GM19324 (cell line): ENCODE measurements around the gene HDAC5.

Experiments used
- ATAC-seq: cut with Tn5 transposase; IDR thresholded peaks from one replicate; pipeline ENCODE4 v1.9.1; 2021; ENCODE audit warnings: mild to moderate bottlenecking, moderate library complexity; ENCODE audit not compliant: unreplicated experiment, low FRiP score

The HDAC5 gene

DNA sequence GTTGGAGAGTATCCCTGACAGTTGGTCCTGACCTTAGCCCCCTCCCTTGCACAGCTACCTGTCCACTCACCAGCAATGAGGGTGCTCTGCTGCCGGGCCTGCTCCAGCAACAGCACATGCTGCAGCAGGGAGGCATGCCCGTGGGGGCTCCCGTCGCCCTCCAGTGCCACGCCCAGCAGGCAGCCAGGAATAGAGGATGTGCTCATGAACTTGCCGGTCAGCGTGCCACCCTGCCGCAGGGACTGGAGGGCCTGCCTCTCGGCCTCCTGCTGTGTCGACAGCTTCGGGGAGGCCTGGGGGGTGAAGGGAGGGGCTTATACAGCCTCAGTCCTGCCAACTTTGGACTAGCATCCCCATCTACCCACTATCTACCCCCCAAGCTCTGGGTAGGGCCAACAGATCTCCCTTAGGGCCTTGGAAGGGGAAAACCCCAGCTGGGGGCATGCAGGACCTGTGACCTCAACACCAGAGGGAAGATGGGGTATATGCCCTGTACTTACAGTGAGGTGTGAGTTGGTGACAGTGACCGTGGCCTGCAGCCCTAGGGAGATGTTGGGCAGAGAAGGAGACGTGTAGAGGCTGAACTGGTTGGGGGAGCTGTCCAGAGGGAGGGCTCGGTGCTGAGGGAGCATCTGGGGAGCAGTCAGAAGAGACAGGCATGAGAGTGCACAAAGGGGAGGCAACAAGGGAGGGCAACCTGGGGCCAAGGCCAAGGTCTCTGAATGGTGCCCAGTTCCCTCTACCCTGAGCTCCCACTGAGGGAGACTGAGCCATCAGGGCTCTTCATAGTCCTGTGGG, 32.0 kb downstream of the HDAC5 start:
- no peak for ATAC-seq

DNA sequence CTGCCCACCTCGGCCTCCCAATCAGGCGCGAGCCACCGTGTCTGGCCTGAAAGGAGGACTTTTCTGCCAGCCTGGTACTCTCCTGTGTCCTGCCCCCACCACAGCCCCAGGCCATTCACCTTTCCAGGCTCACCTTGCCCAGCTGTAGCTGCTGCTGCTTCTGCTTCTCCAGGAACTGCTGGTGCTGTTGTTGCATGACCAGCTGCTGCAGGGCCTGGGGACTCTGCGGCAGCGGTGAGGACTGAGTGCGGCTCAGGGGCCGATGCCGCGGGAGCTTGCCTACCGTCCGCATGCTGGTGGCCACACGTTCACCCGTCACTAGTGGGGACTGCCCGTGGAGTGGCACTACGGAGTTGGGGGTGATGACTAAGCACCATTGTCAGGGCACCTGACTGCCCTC, 35.2 kb downstream of the HDAC5 start:
- no peak for ATAC-seq

DNA sequence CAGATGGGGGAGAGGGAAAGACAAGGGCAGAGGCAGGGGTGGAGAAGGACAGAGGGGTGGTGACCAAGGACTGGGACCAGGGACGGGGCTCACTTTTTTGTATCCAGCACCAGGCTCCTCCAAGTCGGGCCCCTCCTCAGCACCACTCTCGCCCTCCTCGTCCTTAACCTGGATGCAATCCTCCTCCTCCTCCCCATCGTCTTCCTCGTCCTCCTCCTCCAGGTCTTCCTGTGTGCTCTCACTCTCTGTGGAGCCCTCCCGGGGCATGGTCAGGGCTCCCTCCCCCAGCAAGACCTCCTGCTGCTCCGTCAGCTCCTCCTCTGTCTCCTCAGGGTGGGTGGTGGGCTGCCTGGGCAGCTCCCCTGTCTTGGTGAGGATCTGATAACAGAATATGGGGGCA, 36.1 kb downstream of the HDAC5 start:
- ATAC-seq: no peak

DNA sequence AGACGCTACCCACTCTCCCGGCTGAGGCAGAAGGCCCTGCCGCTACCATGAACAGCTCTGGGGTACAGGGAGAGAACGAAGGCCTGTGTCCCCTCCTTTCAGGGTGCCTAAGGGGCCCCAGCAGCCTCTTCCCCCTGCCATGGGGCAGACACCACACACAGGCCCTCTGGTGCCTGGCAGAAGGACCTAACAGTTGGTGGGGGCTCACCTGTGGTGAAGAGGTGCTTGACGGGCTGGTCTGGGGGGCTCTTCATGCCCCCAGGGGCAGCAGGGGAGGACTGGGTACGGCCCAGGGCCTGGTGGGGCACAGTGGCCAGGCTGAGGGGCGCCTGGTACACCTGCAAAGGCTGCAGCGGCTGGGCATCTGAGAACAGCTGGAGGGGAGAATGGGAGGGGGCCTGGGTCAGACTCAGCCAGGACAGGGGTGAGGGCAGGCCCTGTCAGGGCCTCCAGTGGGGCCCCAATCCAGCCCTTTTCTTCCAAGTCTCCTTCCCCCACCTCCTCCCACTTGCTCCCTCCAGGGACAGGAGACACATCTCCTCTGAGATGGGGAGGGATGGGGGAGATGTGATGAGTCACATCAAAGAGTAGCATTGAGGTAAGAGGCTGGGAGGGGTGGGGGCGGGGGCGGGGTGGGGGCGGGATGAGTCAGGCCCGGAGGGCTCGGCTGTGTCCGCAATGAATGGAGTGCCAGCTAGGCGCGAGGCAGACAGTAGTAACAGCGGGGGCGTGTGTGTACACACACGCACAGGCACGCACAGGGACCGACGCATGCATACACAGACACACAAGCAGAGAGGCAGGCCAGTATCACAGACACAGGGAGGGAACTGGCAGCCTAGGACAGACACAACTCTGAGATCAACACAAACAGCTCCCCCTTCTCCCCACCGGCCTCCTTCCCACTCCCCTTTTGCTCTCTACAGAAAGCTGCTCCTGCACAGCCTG, 36.8 kb downstream of the HDAC5 start:
- ATAC-seq: no peak

DNA sequence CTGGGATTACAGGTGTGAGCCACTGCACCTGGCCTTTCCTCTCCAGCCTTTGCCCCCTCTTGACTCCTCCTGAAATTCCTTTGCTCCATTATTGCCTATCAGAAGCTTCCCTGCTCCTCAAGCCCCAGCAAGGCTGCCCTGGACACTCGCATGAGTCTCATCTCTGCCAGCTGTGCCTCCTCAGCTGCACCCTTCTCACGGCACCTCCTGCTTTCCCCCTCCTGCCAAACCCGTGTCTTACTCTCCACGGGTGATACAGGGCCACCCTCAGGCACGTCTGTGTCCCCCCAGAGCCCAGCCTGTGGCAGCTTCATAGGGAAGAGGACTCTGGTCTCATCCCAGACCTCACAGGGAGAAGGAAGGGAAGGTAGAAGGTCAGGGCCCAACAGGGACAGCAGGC, 37.5 kb downstream of the HDAC5 start:
- ATAC-seq: no peak

DNA sequence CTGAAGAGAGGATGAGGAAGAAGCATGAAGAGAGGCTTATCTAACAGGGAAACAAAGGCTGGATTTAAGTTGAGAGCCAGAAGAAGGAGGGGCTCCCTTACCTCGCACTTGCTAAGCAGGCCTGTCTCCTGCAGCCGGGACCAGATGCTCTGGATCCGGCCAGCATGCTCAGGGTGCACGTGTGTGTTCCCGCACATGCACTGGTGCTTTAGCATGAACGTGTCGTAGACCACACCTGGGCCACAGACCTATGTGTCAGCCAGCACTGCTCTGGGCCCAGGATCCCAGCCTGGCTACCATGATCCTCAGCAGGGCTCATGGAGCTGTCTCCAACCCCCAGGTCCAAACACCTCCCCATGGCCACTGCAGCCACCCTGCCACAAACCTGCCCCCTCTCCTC, 38.5 kb downstream of the HDAC5 start:
- ATAC-seq: no peak

DNA sequence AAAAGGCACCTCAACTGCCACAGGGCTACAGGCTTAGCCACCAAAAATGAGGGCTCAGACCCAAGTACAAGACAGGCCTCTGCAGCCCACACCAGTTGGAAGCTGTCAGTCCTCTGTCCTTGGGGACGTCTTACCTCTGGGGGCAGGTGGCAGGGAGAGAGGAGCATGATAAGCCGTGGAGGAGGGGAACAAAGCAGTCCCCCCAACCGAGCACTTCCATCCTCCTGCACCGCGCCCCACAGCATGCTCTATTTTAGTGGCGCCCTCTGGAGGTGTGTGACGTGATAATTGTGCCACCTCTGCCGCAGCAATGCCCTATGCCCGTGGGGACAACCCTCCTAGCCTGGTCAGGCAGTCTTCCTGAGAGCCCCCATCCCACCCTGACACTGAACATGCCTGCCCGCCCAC, 39.3 kb downstream of the HDAC5 start:
- no peak for ATAC-seq

DNA sequence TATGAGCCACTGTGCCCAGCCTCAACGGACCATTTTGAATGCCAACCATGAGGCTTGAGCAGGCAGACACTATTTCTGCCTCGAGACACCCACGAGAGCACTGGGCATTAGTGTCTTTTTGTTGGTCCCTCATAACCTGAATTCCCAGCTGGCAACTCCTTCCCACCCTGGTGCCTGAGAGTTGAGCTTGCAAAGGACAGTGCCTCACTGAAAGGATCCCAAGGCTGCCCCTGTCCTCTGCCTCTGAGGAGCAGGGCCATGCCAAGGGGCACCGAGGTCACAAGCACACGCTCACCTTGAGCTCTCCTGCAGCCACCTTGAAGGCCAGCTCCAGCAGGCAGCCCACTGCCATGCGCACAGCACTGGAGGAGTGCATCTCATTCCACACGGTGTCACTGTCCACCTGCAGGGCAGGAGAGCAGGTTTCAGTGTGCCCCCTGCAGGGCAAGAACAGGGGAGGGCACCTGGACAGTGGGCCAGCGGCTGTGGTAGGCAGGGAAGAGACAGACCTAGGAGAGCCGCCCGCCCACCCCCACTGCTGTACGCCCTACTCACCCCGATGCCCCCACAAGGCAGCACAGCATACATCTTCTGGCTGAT, 40.1 kb downstream of the HDAC5 start:
- no peak for ATAC-seq

DNA sequence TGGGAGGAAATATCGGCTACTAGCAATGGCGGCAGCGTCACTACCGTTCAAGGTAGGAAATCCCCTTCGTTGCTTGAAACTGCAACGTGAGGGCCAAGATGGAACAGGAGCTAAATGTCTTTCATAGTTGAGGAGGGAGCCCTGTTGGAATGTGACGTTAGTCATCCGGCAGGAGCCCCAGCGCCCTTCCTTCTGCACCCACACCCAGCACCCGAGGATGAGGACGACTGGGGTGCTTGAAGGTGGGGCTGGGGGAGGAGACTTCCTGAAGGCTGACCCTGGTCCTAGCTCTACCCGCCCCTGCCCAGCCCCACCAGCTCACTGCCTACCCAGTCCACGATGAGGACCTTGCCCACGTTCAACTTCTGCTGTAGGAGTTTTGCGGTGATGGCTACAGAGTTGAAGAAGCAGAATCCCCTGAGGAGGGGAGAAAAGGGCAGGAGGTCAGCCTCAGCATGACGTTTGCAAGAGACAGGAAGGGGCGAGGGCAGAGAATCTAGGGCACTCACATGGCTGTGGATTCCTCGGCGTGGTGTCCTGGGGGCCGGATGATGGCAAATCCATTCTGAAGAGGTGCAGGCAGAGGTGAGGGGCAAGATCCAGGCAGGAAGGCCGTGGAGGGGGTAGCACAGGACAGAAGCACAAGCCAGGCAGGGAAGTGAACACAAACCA, 41.0 kb downstream of the HDAC5 start:
- no peak for ATAC-seq

DNA sequence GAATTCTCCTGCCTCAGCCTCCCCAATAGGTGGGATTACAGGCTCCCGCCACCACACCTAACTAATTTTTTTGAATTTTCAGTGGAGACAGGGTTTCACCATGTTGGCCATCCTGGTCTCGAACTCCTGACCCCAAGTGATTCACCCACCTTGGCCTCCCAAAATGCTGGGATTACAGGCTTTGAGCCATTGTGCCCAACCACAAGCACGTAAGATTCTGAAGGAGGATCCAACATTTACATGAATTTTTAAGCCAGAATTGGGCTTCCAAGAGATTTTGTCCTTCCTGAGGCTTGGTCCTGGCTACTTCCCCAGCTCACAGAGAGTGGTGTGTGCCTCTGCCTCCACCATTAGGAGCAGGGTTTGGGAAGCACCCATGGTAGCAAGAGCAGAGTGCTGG, 41.8 kb downstream of the HDAC5 start:
- ATAC-seq: no peak

DNA sequence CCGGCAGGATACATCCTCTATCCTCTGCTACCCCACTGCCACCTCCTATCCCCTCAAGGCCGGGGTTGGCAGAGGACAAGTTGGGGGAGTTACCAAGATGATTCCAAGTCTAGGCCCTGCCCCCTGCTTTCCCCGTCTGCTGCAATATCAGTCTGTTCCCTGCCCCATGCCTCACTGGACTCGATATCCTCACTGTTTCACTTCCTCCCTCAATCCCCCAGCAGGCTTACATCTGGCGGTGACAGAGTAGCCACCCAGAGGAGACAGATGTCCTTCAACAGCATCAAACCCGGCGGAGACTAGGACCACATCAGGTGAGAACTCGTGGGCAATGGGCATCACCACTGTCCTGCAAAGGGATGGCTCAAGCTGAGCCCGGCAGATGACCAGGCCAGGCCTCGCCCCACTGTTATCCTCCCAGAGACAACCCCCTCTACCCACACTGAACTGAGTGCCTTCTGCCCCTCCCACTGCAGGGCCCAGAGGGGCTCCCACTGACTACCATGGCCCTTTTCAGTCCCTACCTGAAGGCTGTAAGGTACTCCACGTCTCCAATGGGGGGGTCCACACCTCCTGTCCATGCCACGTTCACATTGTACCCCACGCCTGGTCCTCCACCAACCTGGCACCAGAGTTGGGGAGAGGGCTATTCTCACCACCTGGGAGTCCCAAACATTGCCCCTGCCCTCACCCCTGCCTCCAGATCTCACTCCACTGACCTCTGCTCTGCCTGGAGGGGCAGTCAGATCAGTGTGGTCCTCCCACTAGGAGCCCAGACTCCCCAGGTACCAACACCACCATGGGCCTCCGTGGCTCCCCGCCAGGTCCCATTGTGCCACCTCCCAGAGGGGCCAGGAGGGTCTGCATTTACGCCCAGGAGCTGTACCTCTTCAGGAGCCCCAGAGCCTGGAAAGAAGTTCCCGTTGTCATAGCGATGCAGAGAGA, 43.3 kb downstream of the HDAC5 start:
- no peak for ATAC-seq

DNA sequence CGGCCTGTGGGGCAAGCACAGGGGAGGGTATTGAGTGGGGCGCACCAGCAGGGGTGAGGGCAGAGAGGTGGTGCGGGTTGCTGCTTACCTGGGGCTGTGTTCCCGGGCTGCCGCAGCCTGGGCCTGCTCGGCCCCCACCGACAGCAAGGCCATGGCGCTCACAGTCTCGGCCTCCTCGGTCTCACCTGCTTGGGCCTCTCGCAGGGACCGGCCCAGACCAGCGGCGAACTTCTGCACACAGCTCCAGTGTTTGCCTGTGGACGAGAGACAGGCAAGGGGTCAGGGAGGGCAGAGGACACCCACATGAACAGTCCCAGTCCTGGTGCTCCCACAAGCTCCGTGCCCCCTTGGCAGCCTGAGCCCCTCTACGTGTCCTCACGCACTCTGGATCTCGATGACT, 45.0 kb downstream of the HDAC5 start:
- ATAC-seq: no peak

DNA sequence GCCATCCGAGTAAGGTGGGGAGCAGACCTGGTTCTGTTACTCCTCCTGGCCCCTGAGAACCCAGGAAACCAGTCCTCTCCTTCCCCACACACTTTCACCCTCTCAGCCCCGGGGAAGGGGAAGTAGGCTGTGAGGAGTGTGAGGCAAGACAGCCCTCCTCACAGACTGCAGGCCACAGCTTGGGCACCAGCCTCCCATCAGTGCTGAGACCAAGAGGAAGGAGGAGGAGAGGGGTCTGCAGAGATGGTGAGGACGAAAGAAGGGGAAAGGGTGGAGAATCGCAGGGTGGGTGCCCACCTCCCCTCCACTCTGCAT, 45.9 kb downstream of the HDAC5 start:
- ATAC-seq: no peak

DNA sequence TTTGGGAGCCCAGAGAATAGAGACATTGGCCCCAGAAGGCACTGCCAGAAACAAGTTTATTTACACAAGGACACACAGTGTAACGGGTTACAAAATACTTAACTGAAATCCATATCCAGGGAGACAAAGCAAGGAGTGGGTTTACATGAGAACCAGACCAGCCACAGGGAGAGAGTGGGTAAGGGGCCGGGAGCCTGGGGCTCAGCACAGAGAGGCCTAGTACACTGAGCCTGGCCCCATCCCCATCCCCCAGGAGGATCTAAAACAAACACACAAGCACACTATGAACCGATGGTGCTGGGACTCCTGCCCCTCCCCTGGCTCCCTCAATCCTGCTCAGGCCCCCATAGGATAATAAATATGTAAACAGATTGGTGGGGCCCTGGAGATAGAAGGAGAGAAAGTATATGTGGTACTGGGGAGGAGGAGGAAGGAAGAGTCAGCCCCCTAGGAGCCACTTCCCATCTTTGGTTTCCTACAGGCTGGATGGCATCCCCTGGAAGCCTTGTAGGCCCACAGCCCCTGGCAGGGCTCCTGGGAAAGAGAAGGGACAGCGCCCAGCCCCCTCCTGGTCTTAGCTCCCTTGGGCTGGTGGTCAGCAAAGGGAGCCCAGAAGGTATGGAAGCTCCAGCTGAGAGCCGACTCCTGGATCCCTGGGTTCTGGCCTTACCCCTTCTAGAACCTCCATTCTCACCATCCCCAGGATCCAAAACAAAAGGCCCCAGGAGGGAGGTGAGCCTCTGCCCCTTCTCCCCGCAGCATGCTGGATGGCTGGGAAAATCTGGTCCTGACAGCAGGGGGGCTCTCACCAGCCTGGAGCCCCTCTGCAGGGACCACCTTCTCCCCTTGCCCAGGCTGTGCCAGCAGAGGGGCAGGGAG, 46.5 kb downstream of the HDAC5 start:
- no peak for ATAC-seq

DNA sequence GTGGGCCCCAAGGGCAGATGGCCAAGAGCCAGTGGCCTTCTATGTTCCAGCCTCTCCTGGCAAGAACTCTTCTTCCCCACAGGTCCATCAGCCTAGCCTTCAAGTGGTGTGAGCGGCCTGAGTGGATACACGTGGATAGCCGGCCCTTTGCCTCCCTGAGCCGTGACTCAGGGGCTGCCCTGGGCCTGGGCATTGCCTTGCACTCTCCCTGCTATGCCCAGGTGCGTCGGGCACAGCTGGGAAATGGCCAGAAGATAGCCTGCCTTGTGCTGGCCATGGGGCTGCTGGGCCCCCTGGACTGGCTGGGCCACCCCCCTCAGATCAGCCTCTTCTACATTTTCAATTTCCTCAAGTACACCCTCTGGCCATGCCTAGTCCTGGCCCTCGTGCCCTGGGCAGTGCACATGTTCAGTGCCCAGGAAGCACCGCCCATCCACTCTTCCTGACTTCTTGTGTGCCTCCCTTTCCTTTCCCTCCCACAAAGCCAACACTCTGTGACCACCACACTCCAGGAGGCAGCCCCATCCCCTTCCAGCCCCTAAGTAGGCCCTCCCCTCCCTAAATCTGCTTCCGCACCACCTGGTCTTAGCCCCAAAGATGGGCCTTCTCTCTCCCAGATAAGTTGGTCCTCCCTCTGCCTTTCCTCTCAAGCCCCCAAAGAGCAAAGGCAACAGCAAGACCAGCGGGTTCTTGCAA, 47.7 kb downstream of the HDAC5 start:
- ATAC-seq: no peak

DNA sequence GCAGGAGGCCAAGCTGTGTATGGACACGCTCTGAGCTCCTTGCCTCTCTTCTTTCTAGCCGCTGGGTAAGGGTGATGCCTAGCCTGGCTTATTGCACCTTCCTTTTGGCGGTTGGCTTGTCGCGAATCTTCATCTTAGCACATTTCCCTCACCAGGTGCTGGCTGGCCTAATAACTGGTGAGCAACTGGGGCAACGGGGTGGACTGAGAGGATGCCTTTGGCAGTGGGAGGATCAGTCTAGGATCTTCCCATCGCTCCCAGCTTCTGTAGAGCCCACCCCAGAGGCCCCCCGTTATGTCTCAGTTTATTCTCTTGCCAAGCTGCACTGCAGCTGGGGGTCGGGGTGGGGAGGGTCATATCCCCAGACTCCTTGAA, 48.5 kb downstream of the HDAC5 start:
- no peak for ATAC-seq

DNA sequence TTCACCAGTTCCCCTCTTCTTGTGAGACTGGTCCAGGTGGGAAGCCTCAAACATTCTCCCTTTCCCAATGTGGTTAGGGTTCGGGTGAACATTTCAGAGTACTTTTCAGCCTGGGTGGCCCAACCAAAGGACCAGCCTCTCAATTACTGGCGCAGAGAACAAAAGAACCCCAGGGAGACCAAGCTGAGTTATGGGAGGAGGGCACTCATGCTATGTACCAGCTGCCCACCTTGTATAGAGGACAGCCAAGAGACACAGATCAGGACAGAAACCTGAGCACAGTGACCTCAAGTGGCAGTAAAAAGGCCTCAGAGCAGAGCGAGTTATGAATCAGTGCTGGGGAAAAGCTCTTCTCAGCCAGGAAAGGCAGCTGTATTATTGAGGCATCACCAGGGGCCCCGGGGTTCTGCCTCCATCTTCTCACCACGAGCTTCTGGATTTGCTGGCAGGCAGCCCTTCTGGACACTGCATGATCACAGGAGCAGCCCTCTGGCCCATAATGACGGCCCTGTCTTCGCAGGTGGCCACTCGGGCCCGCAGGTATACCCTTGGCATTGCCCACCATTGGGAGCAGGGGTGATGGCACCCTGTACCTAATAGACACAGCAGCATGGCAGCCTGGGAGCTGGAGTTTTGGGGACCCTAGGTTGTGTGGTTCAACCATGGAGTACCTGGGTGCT, 49.1 kb downstream of the HDAC5 start:
- no peak for ATAC-seq

DNA sequence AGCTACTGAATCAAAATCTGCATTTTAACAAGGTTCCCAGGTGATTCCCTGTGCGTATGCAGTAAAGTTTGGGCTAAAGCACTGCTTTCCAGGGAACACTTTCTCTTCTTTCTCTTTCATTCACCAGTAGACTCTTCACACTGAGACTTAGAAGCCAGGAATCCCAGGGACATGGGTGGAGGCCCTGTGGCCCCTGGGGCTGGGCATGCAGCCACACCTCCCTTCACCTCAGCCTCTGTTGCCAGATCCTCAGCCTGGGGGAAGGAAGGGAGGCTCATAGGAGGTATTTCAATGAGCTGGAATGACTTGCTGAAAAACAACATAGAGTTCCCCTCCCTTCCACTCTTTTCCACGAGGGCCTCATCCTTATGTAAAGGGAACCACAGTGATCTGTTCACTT, 51.7 kb downstream of the HDAC5 start:
- ATAC-seq: no peak
